Measurements from ENCODE around the gene MRPS34.

Gene MRPS34

DNA sequence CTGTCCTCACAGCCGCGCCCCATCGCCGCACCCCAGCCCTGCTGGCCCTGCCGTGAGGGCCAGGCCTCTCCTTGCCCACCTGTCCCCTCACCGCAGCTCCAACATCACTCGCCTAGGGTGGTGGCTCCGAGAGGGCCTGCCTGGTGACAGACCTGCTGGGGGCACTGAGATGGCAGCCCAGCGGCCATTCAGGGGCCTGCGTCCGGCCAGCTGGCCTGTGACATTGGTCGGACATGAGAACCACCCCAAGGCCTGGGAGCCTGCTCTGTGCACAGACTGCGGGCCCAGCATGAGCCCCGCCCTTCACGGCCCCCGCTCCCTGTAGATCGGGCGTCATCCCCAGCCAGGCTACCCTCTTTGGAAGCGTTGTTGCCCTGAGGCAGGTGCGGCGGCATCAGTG, 13.4 kb downstream of the MRPS34 start:
- Histone ChIP-seq H3K27me3 (replicated peaks) (no peaks in the 10 kb centered on the region), H3K4me3 (ENCODE audit: low read depth, low read length) (no peak overlapping the region), H3K36me3 (replicated peaks) (peaks cover 68% of the 10 kb centered on the region), H3K27ac (no peak overlapping the region)
- no peak for DNase-seq
- TF ChIP-seq, protein P1, sequence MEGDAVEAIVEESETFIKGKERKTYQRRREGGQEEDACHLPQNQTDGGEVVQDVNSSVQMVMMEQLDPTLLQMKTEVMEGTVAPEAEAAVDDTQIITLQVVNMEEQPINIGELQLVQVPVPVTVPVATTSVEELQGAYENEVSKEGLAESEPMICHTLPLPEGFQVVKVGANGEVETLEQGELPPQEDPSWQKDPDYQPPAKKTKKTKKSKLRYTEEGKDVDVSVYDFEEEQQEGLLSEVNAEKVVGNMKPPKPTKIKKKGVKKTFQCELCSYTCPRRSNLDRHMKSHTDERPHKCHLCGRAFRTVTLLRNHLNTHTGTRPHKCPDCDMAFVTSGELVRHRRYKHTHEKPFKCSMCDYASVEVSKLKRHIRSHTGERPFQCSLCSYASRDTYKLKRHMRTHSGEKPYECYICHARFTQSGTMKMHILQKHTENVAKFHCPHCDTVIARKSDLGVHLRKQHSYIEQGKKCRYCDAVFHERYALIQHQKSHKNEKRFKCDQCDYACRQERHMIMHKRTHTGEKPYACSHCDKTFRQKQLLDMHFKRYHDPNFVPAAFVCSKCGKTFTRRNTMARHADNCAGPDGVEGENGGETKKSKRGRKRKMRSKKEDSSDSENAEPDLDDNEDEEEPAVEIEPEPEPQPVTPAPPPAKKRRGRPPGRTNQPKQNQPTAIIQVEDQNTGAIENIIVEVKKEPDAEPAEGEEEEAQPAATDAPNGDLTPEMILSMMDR (IDR thresholded peaks at IDR 0.05; ENCODE audit: low read depth, low read length, missing control alignments) = no peak
- in situ Hi-C loops (cut with HindIII; ENCODE audit: low pct_ligation_motif_present, low sequenced_read_pairs) = no loop called here

DNA sequence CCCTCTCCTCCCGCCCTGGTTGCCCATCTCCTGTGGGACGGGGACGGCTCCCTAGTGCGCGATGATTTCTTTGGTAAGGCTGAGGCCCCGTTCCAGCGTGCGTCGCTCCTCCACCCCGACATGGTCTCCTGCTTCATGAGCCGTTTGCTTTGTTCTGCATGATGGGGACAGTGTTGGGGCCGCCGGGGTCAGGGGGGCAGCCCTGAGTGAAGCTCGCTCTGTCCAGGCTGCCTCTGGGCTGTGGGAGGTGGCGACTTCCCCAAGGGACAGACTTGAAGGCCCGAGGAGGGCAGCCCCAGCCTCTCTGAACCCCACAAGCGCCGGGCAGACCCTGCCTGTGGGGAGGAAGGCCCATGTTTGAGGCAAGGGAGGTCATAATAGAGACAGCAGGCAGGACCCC, 14.0 kb downstream of the MRPS34 start:
- DNase-seq = no peak
- peaks cover 67% of the 10 kb centered on the region for H3K36me3 ChIP-seq (replicated peaks)
- TF ChIP-seq, protein P1 (IDR thresholded peaks at IDR 0.05; ENCODE audit: low read depth, low read length, missing control alignments) = no peak
- no peak overlapping the region for H3K4me3 ChIP-seq (ENCODE audit: low read depth, low read length)
- no peak overlapping the region for H3K27ac ChIP-seq
- H3K27me3 ChIP-seq (replicated peaks) = no peaks in the 10 kb centered on the region
- in situ Hi-C loops (cut with HindIII; ENCODE audit: low pct_ligation_motif_present, low sequenced_read_pairs) = no loop called here

- Histone ChIP-seq H3K36me3 (replicated peaks) (peaks cover 59% of the 10 kb centered on the region), H3K27me3 (replicated peaks) (no peaks in the 10 kb centered on the region), H3K4me3 (ENCODE audit: low read depth, low read length) (no peak overlapping the region), H3K27ac (no peak overlapping the region)
- TF ChIP-seq, protein P1 (IDR thresholded peaks at IDR 0.05; ENCODE audit: low read depth, low read length, missing control alignments) = no peak
- no peak for DNase-seq
- in situ Hi-C loops (cut with HindIII; ENCODE audit: low pct_ligation_motif_present, low sequenced_read_pairs) = no loop called here
Observed at GRCh38 chr16:1757714-1758461, 15.0 kb downstream of the MRPS34 start.

GRCh38 chr16:1754204-1754603, 18.7 kb downstream of the MRPS34 start:
- Histone ChIP-seq H3K27ac (no peak overlapping the region), H3K27me3 (replicated peaks) (no peaks in the 10 kb centered on the region), H3K4me3 (ENCODE audit: low read depth, low read length) (no peak overlapping the region), H3K36me3 (replicated peaks) (peaks cover 50% of the 10 kb centered on the region)
- in situ Hi-C loops (cut with HindIII; ENCODE audit: low pct_ligation_motif_present, low sequenced_read_pairs) = no loop called here
- TF ChIP-seq, protein P1 (IDR thresholded peaks at IDR 0.05; ENCODE audit: low read depth, low read length, missing control alignments) = no peak
- no peak for DNase-seq

- in situ Hi-C loops (cut with HindIII; ENCODE audit: low pct_ligation_motif_present, low sequenced_read_pairs) = no loop called here
- DNase-seq = no peak
- peaks cover 54% of the 10 kb centered on the region for H3K36me3 ChIP-seq (replicated peaks)
- no peaks in the 10 kb centered on the region for H3K27me3 ChIP-seq (replicated peaks)
- H3K4me3 ChIP-seq (ENCODE audit: low read depth, low read length) = no peak overlapping the region
- TF ChIP-seq, protein P1 (IDR thresholded peaks at IDR 0.05; ENCODE audit: low read depth, low read length, missing control alignments) = no peak
- no peak overlapping the region for H3K27ac ChIP-seq
Observed at GRCh38 chr16:1752853-1753252, 20.1 kb downstream of the MRPS34 start.

- no peak overlapping the region for H3K4me3 ChIP-seq (ENCODE audit: low read depth, low read length)
- peaks cover 50% of the 10 kb centered on the region for H3K36me3 ChIP-seq (replicated peaks)
- DNase-seq = no peak
- TF ChIP-seq, protein P1 (IDR thresholded peaks at IDR 0.05; ENCODE audit: low read depth, low read length, missing control alignments) = no peak
- in situ Hi-C loops (cut with HindIII; ENCODE audit: low pct_ligation_motif_present, low sequenced_read_pairs) = no loop called here
- H3K27me3 ChIP-seq (replicated peaks) = no peaks in the 10 kb centered on the region
- no peak overlapping the region for H3K27ac ChIP-seq
Observed at GRCh38 chr16:1751946-1752345, 21.0 kb downstream of the MRPS34 start.
